Stimulated activated CD8-positive, alpha-beta memory T cell treated with anti-CD3 and anti-CD28 coated beads, Interleukin-2, amount 100 ng/mL, for 48 hours (primary cell): ENCODE measurements around the gene CELA2B.
"Not testable (repeated sequence)": the region's sequence is repeated elsewhere in the genome, so short reads cannot be mapped to it uniquely, and the experiment has no call there.

Source experiments
- DNase-seq, 2 donors: peaks; one replicate each; pipeline ENCODE4 v3.0.0-alpha.2; 2020; ENCODE audit warnings: low read depth in 2 of 2

The CELA2B gene

GRCh38 chr1:15468145-15468544 lies 7.8 kb upstream of the CELA2B start:
- no peak for DNase-seq

GRCh38 chr1:15469361-15469760 lies 6.5 kb upstream of the CELA2B start:
- no peak for DNase-seq

GRCh38 chr1:15469821-15470448 lies 6.0 kb upstream of the CELA2B start:
- not testable (repeated sequence) for DNase-seq

GRCh38 chr1:15471067-15471466 lies 4.8 kb upstream of the CELA2B start:
- not testable (repeated sequence) for DNase-seq

GRCh38 chr1:15471723-15472122 lies 4.2 kb upstream of the CELA2B start:
- not testable (repeated sequence) for DNase-seq

GRCh38 chr1:15472587-15472986 lies 3.3 kb upstream of the CELA2B start:
- no peak for DNase-seq

- no peak for DNase-seq
These were observed 1.0 kb downstream of the CELA2B start for GRCh38 chr1:15476927-15477326.

GRCh38 chr1:15477646-15478212 lies 1.8 kb downstream of the CELA2B start:
- no peak for DNase-seq

- DNase-seq = no peak
These were observed 3.9 kb downstream of the CELA2B start for GRCh38 chr1:15479654-15480347.

- not testable (repeated sequence) for DNase-seq
These were observed 6.6 kb downstream of the CELA2B start for GRCh38 chr1:15482455-15482854.

GRCh38 chr1:15482983-15483543 lies 7.2 kb downstream of the CELA2B start:
- DNase-seq = not testable (repeated sequence)

- no peak for DNase-seq
These were observed 8.1 kb downstream of the CELA2B start for GRCh38 chr1:15483971-15484370.

GRCh38 chr1:15484443-15484842 lies 8.5 kb downstream of the CELA2B start:
- not testable (repeated sequence) for DNase-seq

GRCh38 chr1:15485636-15486035 lies 9.7 kb downstream of the CELA2B start:
- DNase-seq = no peak

GRCh38 chr1:15486844-15487610 lies 11.1 kb downstream of the CELA2B start:
- not testable (repeated sequence) for DNase-seq

GRCh38 chr1:15488371-15488770 lies 12.5 kb downstream of the CELA2B start:
- no peak for DNase-seq

GRCh38 chr1:15489052-15489736 lies 13.3 kb downstream of the CELA2B start:
- no peak for DNase-seq

GRCh38 chr1:15491010-15491409 lies 15.1 kb downstream of the CELA2B start:
- not testable (repeated sequence) for DNase-seq

GRCh38 chr1:15492596-15492995 lies 16.7 kb downstream of the CELA2B start:
- no peak for DNase-seq

GRCh38 chr1:15493869-15494390 lies 18.0 kb downstream of the CELA2B start:
- DNase-seq = no peak
